Trophoblast cell (in vitro differentiated cells and primary cell): Measurements from ENCODE around the gene ZC3H7A.

Experiments
- DNase-seq, 2 donors: peaks; one replicate each; pipeline ENCODE4 v3.0.0-alpha.2; 2016
- H2AFZ ChIP-seq: 2 replicates; pipeline ENCODE4 v1.6.1; 2013; ENCODE audit warnings: low read length, moderate library complexity, mild to moderate bottlenecking; ENCODE audit not compliant: insufficient read depth, poor library complexity
- H2AK5ac ChIP-seq: 2 replicates; pipeline ENCODE4 v1.6.1; 2013; ENCODE audit warnings: mild to moderate bottlenecking, low read length
- H2BK120ac ChIP-seq: 2 replicates; pipeline ENCODE4 v1.6.1; 2013; ENCODE audit warnings: low read length, mild to moderate bottlenecking, moderate library complexity; ENCODE audit not compliant: insufficient read depth, poor library complexity
- H2BK12ac ChIP-seq: 2 replicates; pipeline ENCODE4 v1.6.1; 2013; ENCODE audit warnings: mild to moderate bottlenecking, low read length, moderate library complexity
- H2BK5ac ChIP-seq: 2 replicates; pipeline ENCODE4 v1.6.1; 2013; ENCODE audit warnings: low read length, low read depth, moderate library complexity, mild to moderate bottlenecking; ENCODE audit not compliant: poor library complexity
- H3K14ac ChIP-seq: 2 replicates; pipeline ENCODE4 v1.6.1; 2013; ENCODE audit warnings: mild to moderate bottlenecking, low read length
- H3K18ac ChIP-seq: 2 replicates; pipeline ENCODE4 v1.6.1; 2013; ENCODE audit warnings: mild to moderate bottlenecking, low read length
- H3K23ac ChIP-seq: 2 replicates; pipeline ENCODE4 v1.6.1; 2013; ENCODE audit warnings: low read length
- H3K27ac ChIP-seq: 2 replicates; pipeline ENCODE4 v1.5.1; 2013; ENCODE audit warnings: low read depth, mild to moderate bottlenecking, inconsistent platforms, low read length, moderate library complexity
- H3K27me3 ChIP-seq: 2 replicates; pipeline ENCODE4 v1.6.1; 2013; ENCODE audit warnings: inconsistent platforms, mild to moderate bottlenecking, low read length, moderate library complexity; ENCODE audit not compliant: insufficient read depth
- H3K36me3 ChIP-seq, 2 experiments: 1 replicate in 1 of 2; 2 replicates in 1 of 2; pipeline ENCODE4 v1.6.1; 2013; ENCODE audit warnings: low read length in 2 of 2, mild to moderate bottlenecking in 2 of 2, moderate library complexity in 1 of 2; ENCODE audit not compliant: insufficient read depth in 2 of 2, control insufficient read depth in 1 of 2
- H3K4ac ChIP-seq: 2 replicates; pipeline ENCODE4 v1.6.1; 2013; ENCODE audit warnings: low read depth, mild to moderate bottlenecking, low read length, moderate library complexity
- H3K4me1 ChIP-seq, 2 experiments: 1 replicate in 1 of 2; 2 replicates in 1 of 2; pipeline ENCODE4 v1.6.1; 2013; ENCODE audit warnings: low read length in 2 of 2, mild to moderate bottlenecking in 2 of 2, moderate library complexity in 1 of 2; ENCODE audit not compliant: insufficient read depth in 2 of 2, control insufficient read depth in 1 of 2
- H3K4me2 ChIP-seq: 2 replicates; pipeline ENCODE4 v1.6.1; 2013; ENCODE audit warnings: inconsistent platforms, mild to moderate bottlenecking, low read length, moderate library complexity
- H3K4me3 ChIP-seq: 2 replicates; pipeline ENCODE4 v1.5.1; 2013; ENCODE audit warnings: mild to moderate bottlenecking, low read depth, low read length, inconsistent platforms
- H3K79me1 ChIP-seq: one replicate; pipeline ENCODE4 v1.6.1; 2013; ENCODE audit warnings: low read length
- H3K79me2 ChIP-seq: 2 replicates; pipeline ENCODE4 v1.6.1; 2013; ENCODE audit warnings: low read length, mild to moderate bottlenecking; ENCODE audit not compliant: control insufficient read depth, insufficient read depth, poor library complexity
- H3K9ac ChIP-seq: 2 replicates; pipeline ENCODE4 v1.6.1; 2013; ENCODE audit warnings: mild to moderate bottlenecking, low read length
- H3K9me3 ChIP-seq: 2 replicates; pipeline ENCODE4 v1.6.1; 2013; ENCODE audit warnings: low read depth, mild to moderate bottlenecking, control low read depth, inconsistent platforms, low read length; ENCODE audit not compliant: insufficient read depth
- H4K12ac ChIP-seq: 2 replicates; pipeline ENCODE4 v1.6.1; 2013; ENCODE audit warnings: low read depth, mild to moderate bottlenecking, low read length, moderate library complexity
- H4K8ac ChIP-seq: 2 replicates; pipeline ENCODE4 v1.6.1; 2013; ENCODE audit warnings: low read depth, mild to moderate bottlenecking, low read length, moderate library complexity
- H4K91ac ChIP-seq: one replicate; pipeline ENCODE4 v1.6.1; 2013; ENCODE audit warnings: low read depth, mild to moderate bottlenecking, low read length, moderate library complexity
- WGBS: extraction: QIAGEN DNeasy Blood & Tissue Kit; methylation state at CpG from one replicate; pipeline ENCODE4 v1.1.7; 2013; ENCODE audit warnings: missing lambda C conversion rate; ENCODE audit not compliant: insufficient read length, insufficient coverage; ENCODE audit errors: extremely low coverage; 5-methylcytosine and 5-hydroxymethylcytosine counted together

ZC3H7A gene

DNA sequence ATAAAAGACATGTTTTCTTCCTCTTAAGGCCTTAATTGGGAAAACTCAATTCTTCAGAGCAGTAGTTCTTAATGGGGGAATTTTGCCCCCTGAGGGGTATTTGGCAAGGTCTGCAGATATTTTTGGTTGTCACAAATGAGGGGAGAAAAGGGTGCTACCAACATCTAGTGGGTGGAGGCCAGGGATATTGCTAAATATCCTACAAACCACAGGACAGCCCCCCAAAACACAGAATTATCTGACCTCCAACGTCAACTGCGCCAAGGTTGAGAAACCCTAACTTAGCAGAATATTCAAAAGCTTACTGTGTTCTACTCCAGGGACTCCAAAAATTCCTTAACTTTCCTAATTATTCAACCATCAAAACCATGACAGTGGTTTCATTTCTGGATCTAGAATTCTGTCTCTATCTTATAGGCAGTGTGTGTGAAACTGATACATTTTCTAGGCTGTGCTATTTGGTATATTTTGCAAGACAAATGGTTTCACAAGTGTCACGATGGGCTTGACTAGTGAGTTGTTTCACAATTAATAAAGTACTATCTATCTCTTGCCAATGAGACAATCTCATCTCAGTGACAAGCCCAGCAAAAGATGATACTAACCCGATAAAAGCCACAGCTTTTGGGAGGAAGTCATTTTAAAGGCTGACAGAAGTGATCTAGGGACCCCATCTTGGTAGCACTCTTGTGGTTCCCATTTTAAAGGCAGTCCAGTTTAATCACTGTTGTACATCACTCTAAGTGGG lies 69.1 kb downstream of the ZC3H7A start:
- Histone ChIP-seq H3K79me2 (no peaks in the 10 kb centered on the region), H3K4me1 (no peaks in the 10 kb centered on the region), H4K91ac (no peak overlapping the region), H2BK5ac (no peak overlapping the region), H3K79me1 (no peaks in the 10 kb centered on the region), H3K4me3 (no peak overlapping the region), H2BK120ac (no peak overlapping the region), H3K18ac (no peak overlapping the region), H3K36me3 (peaks cover 28 to 32% of the 10 kb centered on the region in 2 experiments), H3K9me3 (no peaks in the 10 kb centered on the region), H3K14ac (no peak overlapping the region), H3K27ac (no peak overlapping the region), H2AFZ (no peak overlapping the region), H3K4ac (no peak overlapping the region), H3K23ac (no peak overlapping the region), H4K8ac (no peak overlapping the region), H3K4me2 (no peak overlapping the region), H2AK5ac (no peak overlapping the region), H3K9ac (no peak overlapping the region), H2BK12ac (no peak overlapping the region), H3K27me3 (no peaks in the 10 kb centered on the region), H4K12ac (no peak overlapping the region)
- WGBS = no CpG with 5 or more reads among the region's 4 CpGs
- no peak for DNase-seq

DNA sequence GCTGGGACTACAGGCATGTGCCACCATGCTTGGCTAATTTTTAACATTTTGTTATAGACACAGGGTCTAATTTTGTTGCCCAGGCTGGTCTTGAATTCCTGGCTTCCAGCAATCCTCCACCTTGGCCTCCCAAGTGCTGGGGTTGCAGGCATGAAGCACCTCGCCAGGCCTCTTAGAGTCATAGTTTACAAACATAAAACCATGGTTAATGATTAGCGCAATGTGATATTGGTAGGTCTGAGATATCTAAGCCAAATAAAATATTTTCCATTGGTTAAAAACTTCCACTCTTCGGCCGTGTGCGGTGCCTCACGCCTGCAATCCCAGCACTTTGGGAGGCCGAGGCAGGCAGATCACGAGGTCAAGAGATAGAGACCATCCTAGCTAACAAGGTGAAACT lies 71.0 kb downstream of the ZC3H7A start:
- Histone ChIP-seq H3K9ac (no peak overlapping the region), H2BK12ac (no peak overlapping the region), H3K4me1 (no peaks in the 10 kb centered on the region), H2AK5ac (no peak overlapping the region), H3K4me3 (no peak overlapping the region), H3K4me2 (no peak overlapping the region), H2BK5ac (no peak overlapping the region), H3K9me3 (no peaks in the 10 kb centered on the region), H4K12ac (no peak overlapping the region), H3K79me1 (no peaks in the 10 kb centered on the region), H4K91ac (no peak overlapping the region), H3K79me2 (no peaks in the 10 kb centered on the region), H3K27ac (no peak overlapping the region), H2BK120ac (no peak overlapping the region), H3K23ac (no peak overlapping the region), H2AFZ (no peak overlapping the region), H3K36me3 (peaks cover 28 to 33% of the 10 kb centered on the region in 2 experiments), H3K27me3 (no peaks in the 10 kb centered on the region), H3K14ac (no peak overlapping the region), H3K4ac (no peak overlapping the region), H3K18ac (no peak overlapping the region), H4K8ac (no peak overlapping the region)
- no CpG with 5 or more reads among the region's 8 CpGs for WGBS
- no peak for DNase-seq

DNA sequence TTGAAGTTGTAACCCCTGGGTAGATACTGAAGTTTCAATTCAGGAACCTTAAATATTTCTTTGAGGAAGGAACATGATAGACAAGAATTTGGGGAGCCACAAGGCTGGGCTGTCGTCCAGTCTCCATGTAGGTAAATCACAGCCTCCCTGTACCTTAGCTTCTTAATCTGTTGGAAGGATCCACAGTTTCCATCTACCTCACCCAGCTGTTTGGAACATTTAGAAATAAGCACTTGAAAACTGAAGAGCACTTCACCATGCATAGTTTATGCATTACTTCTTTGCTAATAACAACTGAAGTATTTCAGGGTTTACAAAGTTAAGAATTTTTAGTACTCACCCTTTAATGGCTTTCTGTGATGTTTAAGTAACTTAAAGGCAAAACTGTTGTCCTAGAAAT lies 71.6 kb downstream of the ZC3H7A start:
- H3K4ac ChIP-seq = no peak overlapping the region
- H2AFZ ChIP-seq = no peak overlapping the region
- no peak overlapping the region for H3K18ac ChIP-seq
- H3K23ac ChIP-seq = no peak overlapping the region
- no peak for DNase-seq
- H3K27me3 ChIP-seq = no peaks in the 10 kb centered on the region
- no peak overlapping the region for H3K4me2 ChIP-seq
- H2BK5ac ChIP-seq = no peak overlapping the region
- H3K9ac ChIP-seq = no peak overlapping the region
- no peak overlapping the region for H4K12ac ChIP-seq
- H4K8ac ChIP-seq = no peak overlapping the region
- WGBS = no CpG with 5 or more reads among the region's 1 CpG
- H2BK120ac ChIP-seq = no peak overlapping the region
- H3K9me3 ChIP-seq = no peaks in the 10 kb centered on the region
- H3K79me1 ChIP-seq = no peaks in the 10 kb centered on the region
- H3K36me3 ChIP-seq = peaks cover 33 to 37% of the 10 kb centered on the region in 2 experiments
- no peak overlapping the region for H2BK12ac ChIP-seq
- H4K91ac ChIP-seq = no peak overlapping the region
- H3K4me1 ChIP-seq = no peaks in the 10 kb centered on the region
- H2AK5ac ChIP-seq = no peak overlapping the region
- H3K14ac ChIP-seq = no peak overlapping the region
- H3K27ac ChIP-seq = no peak overlapping the region
- no peaks in the 10 kb centered on the region for H3K79me2 ChIP-seq
- H3K4me3 ChIP-seq = no peak overlapping the region

DNA sequence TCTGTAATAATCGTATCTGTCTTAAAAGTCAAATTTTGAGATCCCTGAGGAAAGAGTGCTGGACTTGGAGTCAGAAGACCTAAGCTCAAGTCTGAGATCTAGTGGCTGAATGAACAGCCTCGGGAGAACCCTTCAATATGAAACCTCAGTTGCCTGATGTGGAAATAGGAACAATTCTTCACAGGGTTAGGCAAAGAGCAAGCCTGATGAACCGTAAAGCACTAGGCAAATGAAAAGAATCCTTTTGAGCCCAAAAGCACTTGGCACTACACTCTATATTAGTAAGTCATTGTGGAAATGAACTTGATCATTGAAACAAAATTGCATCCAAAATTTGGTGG lies 74.6 kb downstream of the ZC3H7A start:
- Histone ChIP-seq H2BK12ac (no peak overlapping the region), H3K4ac (no peak overlapping the region), H3K79me2 (no peaks in the 10 kb centered on the region), H3K27ac (no peak overlapping the region), H3K14ac (no peak overlapping the region), H3K23ac (no peak overlapping the region), H3K27me3 (no peaks in the 10 kb centered on the region), H2BK120ac (no peak overlapping the region), H4K91ac (no peak overlapping the region), H2AFZ (no peak overlapping the region), H3K4me2 (no peak overlapping the region), H3K36me3 (peaks cover 28 to 31% of the 10 kb centered on the region in 2 experiments), H4K12ac (no peak overlapping the region), H2AK5ac (no peak overlapping the region), H3K18ac (no peak overlapping the region), H3K9ac (no peak overlapping the region), H4K8ac (no peak overlapping the region), H3K4me1 (no peaks in the 10 kb centered on the region), H2BK5ac (no peak overlapping the region), H3K79me1 (no peaks in the 10 kb centered on the region), H3K9me3 (no peaks in the 10 kb centered on the region), H3K4me3 (no peak overlapping the region)
- WGBS = no CpG with 5 or more reads among the region's 3 CpGs
- no peak for DNase-seq
